Panc1 (cell line): Measurements from ENCODE around the gene POMC. TPM values are rescaled to one million over a fixed set of nuclear protein-coding genes. Genes with fewer than 3 reads are reported as not detected.

Source experiments
- ATAC-seq: fragments of 200-7000 bp; cut with Tn5 transposase; 2 replicates; pipeline ENCODE4 v1.9.1; 2020; ENCODE audit warnings: mild to moderate bottlenecking, moderate library complexity
- BruUV-seq: library from RNA; stranded (reverse); fragments of 400-500 nt; replicated peaks from 2 replicates; lab custom pipeline; 2021; lab: Mats Ljungman, UMichigan
- CTCF ChIA-PET: fragments of 300-600 bp; sonication (Branson Sonifier 250); formaldehyde crosslinking; loops from one replicate; lab custom pipeline; 2022; ENCODE audit warnings: antibody characterized with exemption; lab: Charles Lee
- POLR2A ChIA-PET: fragments of 300-600 bp; sonication (Branson Sonifier 250); formaldehyde crosslinking; loops from one replicate; lab custom pipeline; 2022; ENCODE audit warnings: antibody characterized with exemption; lab: Charles Lee
- DNase-seq: peaks from one replicate; pipeline ENCODE4 v3.0.0-alpha.2; 2010; ENCODE audit warnings: low read depth, low spot score
- H3K27ac ChIP-seq: 2 replicates; pipeline ENCODE4 v1.5.1; 2011; ENCODE audit warnings: mild to moderate bottlenecking, low read length, inconsistent platforms
- H3K27me3 ChIP-seq: fragments of 200-500 bp; sonication (Bioruptor generic); 2 replicates; pipeline ENCODE4 v1.6.0; 2014; ENCODE audit warnings: low read length, inconsistent platforms; ENCODE audit not compliant: control insufficient read depth, insufficient read depth
- H3K36me3 ChIP-seq: fragments of 200-500 bp; sonication (Bioruptor generic); 2 replicates; pipeline ENCODE4 v1.5.1; 2014; ENCODE audit warnings: inconsistent platforms, mild to moderate bottlenecking, low read length, moderate library complexity; ENCODE audit not compliant: control insufficient read depth, insufficient read depth
- H3K4me1 ChIP-seq: 2 replicates; pipeline ENCODE4 v1.5.1; 2011; ENCODE audit warnings: inconsistent platforms, mild to moderate bottlenecking, low read length, moderate library complexity; ENCODE audit not compliant: control insufficient read depth, insufficient read depth
- H3K4me3 ChIP-seq, 2 experiments: 2 replicates each; pipeline ENCODE4 v1.5.1; 2011 to 2012; ENCODE audit warnings: low read depth in 2 of 2, low read length in 2 of 2, mild to moderate bottlenecking in 2 of 2, inconsistent platforms in 1 of 2, moderate library complexity in 1 of 2
- H3K9me3 ChIP-seq: fragments of 200-500 bp; sonication (Bioruptor generic); 2 replicates; pipeline ENCODE4 v1.5.1; 2014; ENCODE audit warnings: low read depth, mild to moderate bottlenecking, inconsistent platforms, low read length, moderate library complexity; ENCODE audit not compliant: control insufficient read depth, insufficient read depth
- CTCF ChIP-seq: fragments of 450-650 bp; IDR thresholded peaks from 2 replicates; pipeline ENCODE4 v1.5.1; 2017; ENCODE audit warnings: mild to moderate bottlenecking
- POLR2AphosphoS5 ChIP-seq: IDR thresholded peaks from 2 replicates; pipeline ENCODE4 v1.6.1; 2012; ENCODE audit warnings: mild to moderate bottlenecking, low read depth, low read length, moderate library complexity
- REST ChIP-seq, 2 experiments: IDR thresholded peaks; 2 replicates each; pipeline ENCODE4 v1.6.1; 2011 to 2012; ENCODE audit warnings: low read depth in 2 of 2, control low read depth in 1 of 2, low read length in 1 of 2, mild to moderate bottlenecking in 1 of 2, moderate library complexity in 1 of 2; ENCODE audit not compliant: insufficient read depth in 1 of 2
- SIN3A ChIP-seq: IDR thresholded peaks from 2 replicates; pipeline ENCODE4 v1.6.1; 2012; ENCODE audit warnings: low read depth, mild to moderate bottlenecking, low read length, moderate library complexity, borderline replicate concordance; ENCODE audit not compliant: insufficient read depth
- TCF7L2 ChIP-seq: IDR thresholded peaks from 2 replicates; pipeline ENCODE4 v1.6.1; 2011; ENCODE audit warnings: mild to moderate bottlenecking, low read depth, low read length, inconsistent platforms
- in situ Hi-C: cut with HindIII; loops from 2 replicates; pipeline ENCODE4 v1.10.0; 2016; ENCODE audit warnings: low sequenced_read_pairs, low pct_unique_long_range_greater_than_20kb
- intact Hi-C: fragments of 100-400 bp; cut with micrococcal nuclease; formaldehyde crosslinking; loops from one replicate; pipeline ENCODE4 v1.10.0; 2022; ENCODE audit not compliant: unreplicated experiment
- total RNA-seq: library from RNA; stranded (reverse); gene quantifications from one replicate; pipeline ENCODE4 v1.2.1, GENCODE V29; 2021; ENCODE audit not compliant: unreplicated experiment

The POMC gene
- total RNA-seq, 1 experiment from 2014 or later, result not detected

- POLR2A ChIA-PET, result no interaction called here
- ATAC-seq, result no peak
- in situ Hi-C loops, result no loop called here
Observed at GRCh38 chr2:25194576-25195122, 26.3 kb upstream of the POMC start.

GRCh38 chr2:25190536-25190935, 22.2 kb upstream of the POMC start:
- no peak for TF ChIP-seq TCF7L2
- no peak for TF ChIP-seq REST (IDR thresholded peaks at IDR 0.05; ENCODE audit: insufficient read depth in 1 of 2, low read depth in 2 of 2, low read length in 1 of 2)
- ATAC-seq (no peak), DNase-seq (no peak)
- in situ Hi-C loops (no loop called here), intact Hi-C loops (no loop called here)
- no peaks in the 10 kb centered on the region for H3K36me3 ChIP-seq
- POLR2A ChIA-PET, result no interaction called here
- H3K4me1 ChIP-seq, result no peaks in the 10 kb centered on the region
- H3K27ac ChIP-seq, result no peak overlapping the region
- no peak overlapping the region for H3K4me3 ChIP-seq
- no peaks in the 10 kb centered on the region for H3K9me3 ChIP-seq
- H3K27me3 ChIP-seq, result no peaks in the 10 kb centered on the region
- CTCF ChIA-PET, result interaction anchor here (0.6 kb wide), 1 partner anchor 330 kb away, joined by 3 read pairs; no protein-coding TSS in a partner anchor
- no TSS peak for BruUV-seq

More at GRCh38 chr2:25194576-25195122, 26.3 kb upstream of the POMC start:
- Histone ChIP-seq H3K27ac (no peak overlapping the region), H3K4me1 (no peaks in the 10 kb centered on the region), H3K27me3 (no peaks in the 10 kb centered on the region), H3K4me3 (no peak overlapping the region), H3K9me3 (no peaks in the 10 kb centered on the region), H3K36me3 (no peaks in the 10 kb centered on the region)
- CTCF ChIA-PET, result interaction anchor here (3.1 kb wide), 1 partner anchor 29 kb away, joined by 36 read pairs; no protein-coding TSS in a partner anchor
- no TSS peak for BruUV-seq
- TF ChIP-seq POLR2AphosphoS5 (no peak), SIN3A (no peak), CTCF (no peak), REST (IDR thresholded peaks at IDR 0.05; ENCODE audit: insufficient read depth in 1 of 2, low read depth in 2 of 2, low read length in 1 of 2) (no peak), TCF7L2 (no peak)
- DNase-seq, result no peak
- intact Hi-C loops, result loop anchor here (5.0 kb wide), 1 partner anchor 217 kb away; no protein-coding TSS in a partner anchor
